GM19397 (cell line): ENCODE results near the gene CHSY3.
"Not testable (repeated sequence)": the region's sequence is repeated elsewhere in the genome, so short reads cannot be mapped to it uniquely, and the experiment has no call there.

Source experiments
- ATAC-seq: cut with Tn5 transposase; IDR thresholded peaks from one replicate; pipeline ENCODE4 v1.9.1; 2021; ENCODE audit warnings: mild to moderate bottlenecking, moderate library complexity; ENCODE audit not compliant: unreplicated experiment

The CHSY3 gene

GRCh38 chr5:130141659-130142320, 237.5 kb downstream of the CHSY3 start:
- ATAC-seq = no peak

GRCh38 chr5:130151239-130151638, 247.0 kb downstream of the CHSY3 start:
- no peak for ATAC-seq

- ATAC-seq = no peak
These were observed 251.2 kb downstream of the CHSY3 start for GRCh38 chr5:130155345-130156011.

DNA sequence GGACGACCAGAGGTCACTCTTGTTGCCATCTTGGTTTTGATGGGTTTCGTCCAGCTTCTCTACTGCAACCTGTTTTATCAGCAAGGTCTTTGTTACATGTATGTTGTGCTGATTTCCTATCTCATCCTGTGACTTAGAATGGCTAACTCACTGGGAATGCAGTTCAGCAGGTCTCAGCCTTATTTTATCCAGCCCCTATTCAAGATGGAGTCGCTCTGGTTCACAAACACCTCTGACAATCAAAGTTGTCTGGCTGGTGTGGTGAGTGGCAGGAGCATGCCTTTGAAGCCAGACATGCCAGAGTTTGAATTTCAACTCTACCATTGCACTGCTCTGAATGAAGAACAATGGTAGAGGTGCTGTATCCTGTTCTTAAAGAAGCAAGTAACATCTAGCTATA, 253.8 kb downstream of the CHSY3 start:
- ATAC-seq = no peak

DNA sequence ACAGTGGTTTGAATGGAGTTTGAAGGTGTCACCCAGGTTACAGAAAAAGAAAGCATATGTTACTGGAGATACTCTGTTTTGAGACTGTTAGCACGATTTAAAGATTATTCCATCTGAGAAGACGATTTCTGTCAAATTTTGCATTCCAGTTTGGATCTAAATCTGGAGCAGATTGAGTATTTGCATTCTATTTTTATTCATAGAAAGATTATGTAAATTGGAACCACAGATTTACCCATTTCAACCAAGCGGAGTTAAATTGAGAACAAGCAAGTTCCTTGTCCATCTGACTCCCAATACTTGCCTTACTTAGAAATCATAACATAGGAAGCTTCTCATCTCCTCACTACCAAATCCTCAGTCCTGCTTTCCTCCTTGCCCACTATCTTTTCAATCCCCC, 255.7 kb downstream of the CHSY3 start:
- no peak for ATAC-seq

GRCh38 chr5:130164966-130165365, 260.7 kb downstream of the CHSY3 start:
- no peak for ATAC-seq

DNA sequence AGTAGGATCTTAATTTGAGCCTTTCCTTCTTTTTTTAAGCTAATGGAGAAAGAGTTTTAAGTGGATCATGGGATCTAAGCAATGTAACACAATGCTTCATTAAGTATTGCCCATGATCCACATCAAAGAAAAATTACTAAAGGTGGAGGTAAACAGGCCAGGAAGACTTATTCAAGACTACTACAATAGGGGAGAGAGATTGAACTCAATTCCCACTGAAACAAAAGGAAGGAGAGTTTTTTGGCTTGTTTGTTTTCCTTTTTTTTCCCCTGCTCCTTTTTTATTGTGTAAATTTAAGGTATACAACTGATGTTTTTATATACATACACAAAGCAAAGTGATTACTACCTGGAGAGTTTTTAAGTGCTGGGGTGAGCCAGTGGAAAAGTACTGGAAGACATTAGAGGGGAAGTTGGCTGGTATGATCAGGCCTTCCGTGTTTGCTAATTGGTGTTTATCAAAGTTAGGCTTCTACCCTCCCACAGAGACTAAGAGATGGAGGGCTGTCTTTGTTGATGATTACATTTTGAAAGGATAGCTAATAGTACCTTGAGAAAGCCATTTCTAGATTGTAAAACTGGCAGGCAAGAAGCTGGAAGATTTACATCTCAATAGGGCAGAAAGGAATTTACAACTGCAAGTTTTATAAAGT, 262.7 kb downstream of the CHSY3 start:
- no peak for ATAC-seq

DNA sequence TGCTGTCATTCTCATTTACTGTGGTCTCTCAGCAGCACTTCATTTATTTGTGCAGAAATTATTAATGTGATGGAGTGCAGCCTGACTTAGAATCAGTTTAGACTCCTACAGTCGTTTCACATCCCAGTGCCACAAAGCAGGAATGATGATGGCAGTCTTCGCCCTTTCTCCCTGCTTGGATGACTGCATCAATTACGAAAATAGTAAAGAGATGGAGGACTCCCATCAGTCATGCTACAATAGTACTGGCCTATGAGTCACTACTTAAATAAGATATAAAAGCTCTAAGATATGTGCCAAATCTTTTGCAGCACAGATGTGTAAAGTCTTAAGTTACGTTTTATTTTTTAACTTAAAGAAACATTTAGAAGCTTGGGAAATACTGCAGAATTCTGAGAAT, 263.9 kb downstream of the CHSY3 start:
- ATAC-seq = no peak

GRCh38 chr5:130171699-130172098, 267.4 kb downstream of the CHSY3 start:
- ATAC-seq = no peak

- ATAC-seq = no peak
These were observed 278.9 kb downstream of the CHSY3 start for GRCh38 chr5:130183115-130183514.

GRCh38 chr5:130189961-130190360, 285.7 kb downstream of the CHSY3 start:
- ATAC-seq = no peak

DNA sequence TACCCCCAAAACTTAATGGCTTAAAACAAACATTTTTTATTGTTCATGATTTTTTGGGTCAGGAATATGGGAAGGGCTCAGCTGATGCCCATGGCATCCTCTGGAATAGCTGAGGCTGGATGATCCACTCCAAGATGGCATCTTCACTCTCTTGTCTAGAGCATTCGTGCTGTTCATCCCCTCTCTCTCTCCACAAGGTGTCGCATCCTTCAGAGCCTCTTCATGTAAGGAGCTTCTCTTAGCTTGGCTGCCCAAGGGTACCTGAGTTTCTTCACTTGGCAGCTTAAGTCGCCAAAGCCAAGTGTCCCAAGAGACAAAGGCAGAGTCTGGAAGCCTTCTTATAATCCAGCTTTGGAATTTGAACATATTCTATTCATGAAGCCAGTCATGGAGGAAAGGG, 294.7 kb downstream of the CHSY3 start:
- no peak for ATAC-seq

DNA sequence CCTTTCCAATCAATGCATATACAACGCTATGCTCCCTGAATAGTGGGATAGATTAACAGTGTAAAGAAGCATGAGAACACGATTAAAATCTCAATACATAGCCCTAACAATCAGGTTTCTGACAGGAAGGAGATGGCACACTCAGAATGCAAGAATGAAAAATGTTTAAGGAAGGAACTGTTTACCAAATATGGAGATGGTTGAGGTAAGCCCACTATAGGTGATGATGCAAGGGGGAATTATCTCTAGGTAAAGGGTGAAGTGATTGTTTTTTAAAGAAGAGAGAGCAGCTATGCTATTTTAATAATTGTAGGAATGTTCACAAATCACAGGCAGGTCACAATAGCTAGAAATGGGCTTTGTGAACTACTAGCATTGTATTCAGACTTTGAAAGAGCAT, 302.4 kb downstream of the CHSY3 start:
- ATAC-seq = no peak

GRCh38 chr5:130213607-130214006, 309.3 kb downstream of the CHSY3 start:
- no peak for ATAC-seq

DNA sequence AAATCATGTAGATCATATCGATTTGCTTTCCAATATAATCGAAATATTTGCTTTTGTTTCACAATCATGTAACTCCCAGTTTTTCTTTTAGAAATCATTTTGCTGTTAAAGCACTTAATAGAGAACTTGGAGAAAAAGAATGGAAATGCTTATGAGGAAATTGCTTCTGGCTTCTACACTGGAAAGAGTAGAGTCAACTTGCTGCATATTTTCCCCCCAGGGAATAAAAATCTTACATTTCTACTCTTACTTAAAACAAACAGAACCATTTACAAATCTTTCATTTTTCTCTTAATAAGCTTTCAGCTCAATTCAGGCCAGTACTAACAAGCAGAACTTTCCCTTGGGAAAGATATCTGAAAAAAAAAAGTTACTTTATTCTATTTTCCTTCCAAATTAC, 312.0 kb downstream of the CHSY3 start:
- no peak for ATAC-seq

DNA sequence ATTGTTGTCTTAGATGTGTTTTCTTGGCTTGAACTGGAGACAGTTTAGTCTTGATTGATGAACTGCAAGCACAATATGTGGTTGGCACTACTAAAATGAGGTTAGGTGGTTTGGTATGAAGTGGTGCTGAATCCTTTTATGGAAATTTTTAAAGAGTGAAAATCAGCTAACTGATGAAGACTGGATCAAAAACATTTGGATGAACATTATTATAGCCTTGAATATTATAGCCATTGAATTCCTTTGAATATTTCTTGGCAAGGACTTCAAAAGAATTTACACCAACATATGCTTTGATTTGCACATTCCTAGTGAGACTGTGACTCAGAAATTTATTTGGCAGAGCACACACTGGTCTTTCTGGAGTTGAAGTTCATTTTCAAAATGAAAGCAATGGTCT, 318.3 kb downstream of the CHSY3 start:
- no peak for ATAC-seq

DNA sequence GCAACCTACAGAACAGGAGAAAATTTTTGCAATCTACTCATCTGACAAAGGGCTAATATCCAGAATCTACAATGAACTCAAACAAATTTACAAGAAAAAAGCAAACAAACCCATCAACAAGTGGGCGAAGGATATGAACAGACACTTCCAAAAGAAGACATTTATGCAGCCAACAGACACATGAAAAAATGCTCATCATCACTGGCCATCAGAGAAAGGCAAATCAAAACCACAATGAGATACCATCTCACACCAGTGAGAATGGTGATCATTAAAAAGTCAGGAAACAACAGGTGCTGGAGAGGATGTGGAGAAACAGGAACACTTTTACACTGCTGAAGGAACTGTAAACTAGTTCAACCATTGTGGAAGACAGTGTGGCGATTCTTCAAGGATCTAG, 322.3 kb downstream of the CHSY3 start:
- not testable (repeated sequence) for ATAC-seq

- ATAC-seq = no peak
These were observed 323.4 kb downstream of the CHSY3 start for GRCh38 chr5:130227699-130228098.

- no peak for ATAC-seq
These were observed 327.5 kb downstream of the CHSY3 start for GRCh38 chr5:130231786-130232185.

DNA sequence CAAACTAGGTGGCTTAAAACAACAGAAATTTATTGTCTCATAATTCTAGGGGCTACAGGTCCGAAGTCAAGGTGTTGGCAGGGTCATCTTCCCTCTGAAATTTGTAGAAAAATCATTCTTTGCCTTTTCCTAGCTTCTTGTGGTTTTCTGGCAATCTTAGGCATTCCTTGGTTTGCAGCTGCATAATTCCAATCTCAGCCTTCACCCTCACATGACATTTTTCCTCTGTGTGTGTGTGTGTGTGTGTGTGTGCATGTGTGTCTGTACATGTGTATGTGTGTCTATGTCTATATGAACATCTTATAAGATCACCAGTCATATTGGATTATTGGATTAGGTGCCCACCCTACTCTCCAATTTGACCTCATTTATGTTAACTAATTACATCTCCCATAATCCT, 330.6 kb downstream of the CHSY3 start:
- ATAC-seq = no peak
